ENCODE measurements around the gene SLC22A12.

DNA sequence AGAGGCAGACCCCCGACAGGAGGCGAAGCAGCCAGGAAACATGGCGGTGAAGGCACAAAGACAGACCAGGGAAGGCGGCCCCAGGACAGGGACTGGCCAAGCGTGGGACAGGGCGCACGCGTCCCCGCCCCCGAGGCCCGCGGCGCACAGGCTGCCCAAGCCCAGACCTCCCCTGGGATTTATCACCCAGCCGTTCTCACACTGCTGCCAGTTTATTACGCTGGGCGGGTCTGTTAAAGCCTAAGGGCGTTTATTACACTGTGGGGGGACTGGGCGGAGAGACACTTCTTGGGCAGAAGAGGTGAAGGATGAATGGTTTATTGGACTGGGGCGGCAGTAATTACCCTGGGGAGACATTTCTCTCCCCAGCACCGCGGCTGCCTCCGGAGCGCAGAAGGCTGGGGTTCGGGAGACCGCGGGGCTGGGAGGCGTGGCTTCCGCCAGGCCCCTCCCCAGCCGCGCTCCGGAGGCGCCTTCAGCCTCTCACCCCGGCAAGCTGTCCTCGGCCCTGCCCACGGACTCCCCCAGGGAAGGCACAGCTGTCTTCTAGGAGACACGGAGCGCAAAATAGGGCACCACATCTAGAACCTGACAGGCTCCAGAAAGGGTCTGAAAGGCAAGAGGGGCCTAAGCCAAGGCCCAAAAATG lies 47.1 kb downstream of the SLC22A12 start:
- TF ChIP-seq, protein P1, sequence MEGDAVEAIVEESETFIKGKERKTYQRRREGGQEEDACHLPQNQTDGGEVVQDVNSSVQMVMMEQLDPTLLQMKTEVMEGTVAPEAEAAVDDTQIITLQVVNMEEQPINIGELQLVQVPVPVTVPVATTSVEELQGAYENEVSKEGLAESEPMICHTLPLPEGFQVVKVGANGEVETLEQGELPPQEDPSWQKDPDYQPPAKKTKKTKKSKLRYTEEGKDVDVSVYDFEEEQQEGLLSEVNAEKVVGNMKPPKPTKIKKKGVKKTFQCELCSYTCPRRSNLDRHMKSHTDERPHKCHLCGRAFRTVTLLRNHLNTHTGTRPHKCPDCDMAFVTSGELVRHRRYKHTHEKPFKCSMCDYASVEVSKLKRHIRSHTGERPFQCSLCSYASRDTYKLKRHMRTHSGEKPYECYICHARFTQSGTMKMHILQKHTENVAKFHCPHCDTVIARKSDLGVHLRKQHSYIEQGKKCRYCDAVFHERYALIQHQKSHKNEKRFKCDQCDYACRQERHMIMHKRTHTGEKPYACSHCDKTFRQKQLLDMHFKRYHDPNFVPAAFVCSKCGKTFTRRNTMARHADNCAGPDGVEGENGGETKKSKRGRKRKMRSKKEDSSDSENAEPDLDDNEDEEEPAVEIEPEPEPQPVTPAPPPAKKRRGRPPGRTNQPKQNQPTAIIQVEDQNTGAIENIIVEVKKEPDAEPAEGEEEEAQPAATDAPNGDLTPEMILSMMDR (IDR thresholded peaks at IDR 0.05) = no peak
- no peak for TF ChIP-seq POLR2A (IDR thresholded peaks at IDR 0.05)

All from right lobe of liver (tissue), 4 donors.